Urinary bladder (tissue), 4 donors: ENCODE measurements around the gene CCSER1. TPM values are rescaled to one million over a fixed set of nuclear protein-coding genes. Genes with fewer than 3 reads are reported as not detected.
"Not testable (repeated sequence)": the region's sequence is repeated elsewhere in the genome, so short reads cannot be mapped to it uniquely, and the experiment has no call there.

Source experiments
- DNase-seq: peaks from one replicate; pipeline ENCODE4 v3.0.0-alpha.2; 2015; ENCODE audit errors: extremely low spot score
- H3K27ac ChIP-seq: one replicate; pipeline ENCODE4 v1.5.1; 2013; ENCODE audit warnings: low read depth, mild to moderate bottlenecking, moderate library complexity
- H3K36me3 ChIP-seq: one replicate; pipeline ENCODE4 v1.6.1; 2013; ENCODE audit warnings: mild to moderate bottlenecking, moderate library complexity; ENCODE audit not compliant: insufficient read depth
- H3K4me1 ChIP-seq: one replicate; pipeline ENCODE4 v1.6.1; 2013; ENCODE audit warnings: mild to moderate bottlenecking, moderate library complexity; ENCODE audit not compliant: insufficient read depth
- H3K4me3 ChIP-seq: one replicate; pipeline ENCODE4 v1.5.1; 2013; ENCODE audit warnings: low read depth, low read length
- WGBS: extraction: QIAGEN DNeasy Blood & Tissue Kit; methylation state at CpG from one replicate; pipeline ENCODE4 v1.1.7; 2013; 5-methylcytosine and 5-hydroxymethylcytosine counted together
- polyA plus RNA-seq: library from polyadenylated mRNA; stranded (reverse); fragments of 200-250 nt; gene quantifications from one replicate; pipeline ENCODE4 v1.2.3, GENCODE V29; 2013
- total RNA-seq: library from RNA; depleted of rRNA; stranded (reverse); fragments of >200 nt; gene quantifications from one replicate; pipeline ENCODE4 v1.2.3, GENCODE V29; 2014
- donor health status: healthy with polysubstance abuse.
- donor health status: healthy.

CCSER1 gene
- total and polyA plus RNA-seq, 2 donors: 1.4 to 88.0 TPM

GRCh38 chr4:91288702-91289311 lies 1161.6 kb downstream of the CCSER1 start:
- H3K4me1 ChIP-seq: no peaks in the 10 kb centered on the region
- WGBS: 72% methylated on average over 2 of the region's 2 CpGs
- no peaks in the 10 kb centered on the region for H3K36me3 ChIP-seq

GRCh38 chr4:91298156-91298700 lies 1171.0 kb downstream of the CCSER1 start:
- 94% methylated on average over 3 of the region's 3 CpGs for WGBS
- Histone ChIP-seq H3K4me1 (no peaks in the 10 kb centered on the region), H3K27ac (no peak overlapping the region), H3K4me3 (no peak overlapping the region), H3K36me3 (no peaks in the 10 kb centered on the region)
- no peak for DNase-seq

More at GRCh38 chr4:91288702-91289311, 1161.6 kb downstream of the CCSER1 start:
- Histone ChIP-seq H3K4me3 (no peak overlapping the region), H3K27ac (no peak overlapping the region)
- no peak for DNase-seq

GRCh38 chr4:91298824-91299223 lies 1171.6 kb downstream of the CCSER1 start:
- Histone ChIP-seq H3K4me3 (no peak overlapping the region), H3K4me1 (no peaks in the 10 kb centered on the region), H3K27ac (no peak overlapping the region), H3K36me3 (no peaks in the 10 kb centered on the region)
- no peak for DNase-seq
- WGBS: 55% methylated on average over 1 of the region's 1 CpG

- WGBS: 76% methylated on average over 2 of the region's 2 CpGs
- H3K27ac ChIP-seq: no peak overlapping the region
Measured at GRCh38 chr4:91302120-91302519, 1174.9 kb downstream of the CCSER1 start.

GRCh38 chr4:91304292-91304691 lies 1177.1 kb downstream of the CCSER1 start:
- H3K4me3 ChIP-seq: no peak overlapping the region
- DNase-seq: no peak
- no peak overlapping the region for H3K27ac ChIP-seq
- 83% methylated on average over 3 of the region's 3 CpGs for WGBS
- no peaks in the 10 kb centered on the region for H3K36me3 ChIP-seq
- no peaks in the 10 kb centered on the region for H3K4me1 ChIP-seq

More at GRCh38 chr4:91302120-91302519, 1174.9 kb downstream of the CCSER1 start:
- H3K36me3 ChIP-seq: no peaks in the 10 kb centered on the region
- no peak overlapping the region for H3K4me3 ChIP-seq
- no peaks in the 10 kb centered on the region for H3K4me1 ChIP-seq
- DNase-seq: no peak

- Histone ChIP-seq H3K4me3 (no peak overlapping the region), H3K36me3 (no peaks in the 10 kb centered on the region), H3K4me1 (no peaks in the 10 kb centered on the region), H3K27ac (no peak overlapping the region)
- no peak for DNase-seq
- 95% methylated on average over 4 of the region's 4 CpGs for WGBS
Measured at GRCh38 chr4:91317434-91317833, 1190.2 kb downstream of the CCSER1 start.

- Histone ChIP-seq H3K36me3 (no peaks in the 10 kb centered on the region), H3K27ac (no peak overlapping the region), H3K4me3 (no peak overlapping the region), H3K4me1 (no peaks in the 10 kb centered on the region)
- WGBS: 86% methylated on average over 4 of the region's 4 CpGs
- DNase-seq: no peak
Measured at GRCh38 chr4:91319556-91320268, 1192.5 kb downstream of the CCSER1 start.

GRCh38 chr4:91322961-91323360 lies 1195.8 kb downstream of the CCSER1 start:
- Histone ChIP-seq H3K4me3 (no peak overlapping the region), H3K27ac (no peak overlapping the region), H3K36me3 (no peaks in the 10 kb centered on the region), H3K4me1 (no peaks in the 10 kb centered on the region)
- WGBS: 94% methylated on average over 1 of the region's 1 CpG
- no peak for DNase-seq

- Histone ChIP-seq H3K36me3 (no peaks in the 10 kb centered on the region), H3K4me1 (no peaks in the 10 kb centered on the region), H3K27ac (no peak overlapping the region), H3K4me3 (no peak overlapping the region)
- 9% methylated on average over 1 of the region's 1 CpG for WGBS
- no peak for DNase-seq
Measured at GRCh38 chr4:91325495-91325894, 1198.3 kb downstream of the CCSER1 start.

GRCh38 chr4:91326167-91326566 lies 1199.0 kb downstream of the CCSER1 start:
- not testable (repeated sequence) for H3K27ac ChIP-seq, H3K36me3 ChIP-seq, H3K4me3 ChIP-seq, H3K4me1 ChIP-seq, DNase-seq
- 93% methylated on average over 2 of the region's 2 CpGs for WGBS

- DNase-seq: no peak
Measured at GRCh38 chr4:91330555-91331137, 1203.5 kb downstream of the CCSER1 start.

GRCh38 chr4:91340822-91341221 lies 1213.6 kb downstream of the CCSER1 start:
- Histone ChIP-seq H3K4me3 (no peak overlapping the region), H3K36me3 (no peaks in the 10 kb centered on the region), H3K27ac (no peak overlapping the region), H3K4me1 (no peaks in the 10 kb centered on the region)
- 91% methylated on average over 1 of the region's 1 CpG for WGBS
- no peak for DNase-seq

More at GRCh38 chr4:91330555-91331137, 1203.5 kb downstream of the CCSER1 start:
- WGBS: 69% methylated on average over 3 of the region's 3 CpGs
- H3K36me3 ChIP-seq: no peaks in the 10 kb centered on the region
- H3K4me3 ChIP-seq: no peak overlapping the region
- H3K4me1 ChIP-seq: no peaks in the 10 kb centered on the region
- no peak overlapping the region for H3K27ac ChIP-seq

GRCh38 chr4:91345632-91346031 lies 1218.4 kb downstream of the CCSER1 start:
- Histone ChIP-seq H3K27ac (no peak overlapping the region), H3K4me3 (no peak overlapping the region), H3K4me1 (no peaks in the 10 kb centered on the region), H3K36me3 (no peaks in the 10 kb centered on the region)
- DNase-seq: no peak

GRCh38 chr4:91356496-91356895 lies 1229.3 kb downstream of the CCSER1 start:
- 88% methylated on average over 4 of the region's 4 CpGs for WGBS
- not testable (repeated sequence) for H3K4me3 ChIP-seq, H3K4me1 ChIP-seq, H3K27ac ChIP-seq, DNase-seq, H3K36me3 ChIP-seq
